Gastrocnemius medialis (tissue), 4 donors: Measurements from ENCODE around the gene GPR142. TPM values are rescaled to one million over a fixed set of nuclear protein-coding genes. Genes with fewer than 3 reads are reported as not detected.
A peak's percentile ranks its signal among the peaks of the same experiment; 100 is the strongest.

Experiments used
- ATAC-seq, 2 donors: fragments of 150-250 bp; one replicate each; pipeline ENCODE4 v1.9.1; 2016
- DNase-seq, 2 donors: peaks; one replicate each; pipeline ENCODE4 v3.0.0-alpha.2; 2019
- H3K27ac ChIP-seq, 4 donors: fragments of 200-600 bp; sonication (generic); 1 replicate in 1 of 4; 2 replicates in 3 of 4; pipeline ENCODE4 v1.5.1; 2016 to 2018; ENCODE audit warnings: mild to moderate bottlenecking in 2 of 4, moderate library complexity in 1 of 4
- H3K27me3 ChIP-seq, 3 donors: fragments of 200-600 bp; sonication (generic) in 2 of 3; 1 replicate in 1 of 3; 2 replicates in 2 of 3; pipeline versions ENCODE4 v1.5.1 to v1.6.0; 2016 to 2019; ENCODE audit warnings: mild to moderate bottlenecking in 1 of 3, moderate library complexity in 1 of 3
- H3K36me3 ChIP-seq, 2 donors: fragments of 200-600 bp; sonication (generic) in 1 of 2; one replicate each; pipeline ENCODE4 v1.5.1; 2017 to 2018
- H3K4me1 ChIP-seq, 2 donors: fragments of 200-600 bp; sonication (generic) in 1 of 2; one replicate each; pipeline ENCODE4 v1.5.1; 2016 to 2017; ENCODE audit warnings: mild to moderate bottlenecking in 2 of 2
- H3K4me3 ChIP-seq, 4 donors: fragments of 200-600 bp; sonication (generic) in 3 of 4; 1 replicate in 1 of 4; 2 replicates in 3 of 4; pipeline ENCODE4 v1.5.1; 2016 to 2019; ENCODE audit warnings: mild to moderate bottlenecking in 2 of 4
- H3K9me3 ChIP-seq, 3 donors: fragments of 200-600 bp; sonication (generic) in 2 of 3; 1 replicate in 1 of 3; 2 replicates in 2 of 3; pipeline ENCODE4 v1.5.1; 2016 to 2019
- POLR2A ChIP-seq, 2 donors: fragments of 450-650 bp; IDR thresholded peaks; one replicate each; pipeline ENCODE4 v1.6.1; 2017; ENCODE audit warnings: antibody characterized with exemption in 2 of 2, mild to moderate bottlenecking in 2 of 2, moderate library complexity in 2 of 2
- in situ Hi-C, 4 donors: fragments of 200-750 bp; cut with MboI; loops; one replicate each; pipeline versions ENCODE4 v1.15.0 to v1.8.0; 2017; ENCODE audit warnings: low sequenced_read_pairs in 4 of 4
- intact Hi-C: fragments of 100-400 bp; cut with DNase I; formaldehyde crosslinking; loops from one replicate; pipeline ENCODE4 v1.15.1; 2023; ENCODE audit warnings: low total_unique reads
- total RNA-seq, 4 donors: library from RNA; depleted of rRNA; stranded (reverse); fragments of >200 nt; gene quantifications; one replicate each; pipeline versions ENCODE4 v1.1.0 to v1.2.3, GENCODE V29; 2016
- TF ChIP-seq, protein P1 (sequence below), 5 experiments: fragments of 450-650 bp in 3 of 5; fragments of 200-600 bp in 2 of 5; sonication (generic) in 2 of 5; IDR thresholded peaks in 4 of 5; conservative IDR thresholded peaks in 1 of 5; 1 replicate in 4 of 5; 2 replicates in 1 of 5; pipeline ENCODE4 v1.5.1; 2016 to 2019; ENCODE audit warnings: antibody characterized with exemption in 5 of 5, mild to moderate bottlenecking in 3 of 5, moderate library complexity in 3 of 5

GPR142 gene
- total RNA-seq, 4 donors from 2014 or later = not detected

DNA sequence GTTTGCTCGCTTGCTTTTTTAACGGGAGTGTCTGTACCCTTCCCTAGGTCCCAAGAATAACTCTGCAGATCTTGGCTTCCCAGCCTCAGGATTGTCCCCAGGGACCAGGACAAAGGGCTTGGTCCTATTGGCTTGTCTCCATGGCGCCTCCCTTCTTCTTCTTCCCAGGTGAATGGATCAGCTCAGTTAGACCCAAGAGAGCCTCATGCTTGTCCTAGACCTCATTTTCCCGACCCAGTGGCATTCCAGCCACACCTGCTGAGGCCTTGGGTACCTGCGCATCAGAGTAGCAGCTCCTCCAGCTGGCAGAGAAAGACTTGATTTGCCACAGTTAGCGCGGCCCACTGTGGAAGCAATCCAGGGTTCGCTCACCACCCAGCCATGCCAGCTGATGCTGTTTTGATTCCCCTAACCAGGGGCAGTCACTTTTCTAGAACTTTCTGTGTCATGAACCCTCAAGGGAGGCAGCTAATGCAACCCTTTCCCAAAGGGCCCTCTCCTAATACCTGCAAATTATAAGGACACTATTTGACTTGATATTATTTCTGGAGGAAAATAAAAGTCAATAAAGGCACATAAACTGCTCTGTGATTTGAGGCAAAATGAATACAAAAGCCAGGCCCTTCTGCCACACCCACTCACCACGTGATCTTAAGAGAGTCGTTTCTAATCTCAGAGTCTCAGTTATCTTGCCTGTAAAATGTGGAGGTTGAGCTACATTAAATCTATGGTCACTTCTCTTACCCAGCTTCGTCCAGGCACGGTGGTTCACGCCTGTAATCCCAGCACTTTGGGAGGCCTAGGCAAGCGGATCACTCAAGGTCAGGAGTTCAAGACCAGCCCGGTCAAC lies 13.9 kb downstream of the GPR142 start:
- ATAC-seq = no peak
- Histone ChIP-seq H3K9me3 (no peaks in the 10 kb centered on the region), H3K27me3 (no peaks in the 10 kb centered on the region), H3K36me3 (no peaks in the 10 kb centered on the region), H3K4me3 (no peak overlapping the region), H3K27ac (peak overlapping the region; percentile 94 to 97 (median 96)), H3K4me1 (peaks cover 20 to 24% of the 10 kb centered on the region in 2 donors)
- peak in 1 of 2 donors; percentile 47 for DNase-seq
- in situ Hi-C loops = loop anchor here in 1 of 4 donors (25.0 kb wide), 1 partner anchor 481 kb away; the partner anchor contains the start of genes FDXR and GRIN2C
- intact Hi-C loops = loop anchor here (1.0 to 10.0 kb wide), 2 partner anchors 73 to 394 kb away; partner anchors contain the start of gene NAT9
- no peak for TF ChIP-seq POLR2A (IDR thresholded peaks at IDR 0.05)
- TF ChIP-seq, protein P1, sequence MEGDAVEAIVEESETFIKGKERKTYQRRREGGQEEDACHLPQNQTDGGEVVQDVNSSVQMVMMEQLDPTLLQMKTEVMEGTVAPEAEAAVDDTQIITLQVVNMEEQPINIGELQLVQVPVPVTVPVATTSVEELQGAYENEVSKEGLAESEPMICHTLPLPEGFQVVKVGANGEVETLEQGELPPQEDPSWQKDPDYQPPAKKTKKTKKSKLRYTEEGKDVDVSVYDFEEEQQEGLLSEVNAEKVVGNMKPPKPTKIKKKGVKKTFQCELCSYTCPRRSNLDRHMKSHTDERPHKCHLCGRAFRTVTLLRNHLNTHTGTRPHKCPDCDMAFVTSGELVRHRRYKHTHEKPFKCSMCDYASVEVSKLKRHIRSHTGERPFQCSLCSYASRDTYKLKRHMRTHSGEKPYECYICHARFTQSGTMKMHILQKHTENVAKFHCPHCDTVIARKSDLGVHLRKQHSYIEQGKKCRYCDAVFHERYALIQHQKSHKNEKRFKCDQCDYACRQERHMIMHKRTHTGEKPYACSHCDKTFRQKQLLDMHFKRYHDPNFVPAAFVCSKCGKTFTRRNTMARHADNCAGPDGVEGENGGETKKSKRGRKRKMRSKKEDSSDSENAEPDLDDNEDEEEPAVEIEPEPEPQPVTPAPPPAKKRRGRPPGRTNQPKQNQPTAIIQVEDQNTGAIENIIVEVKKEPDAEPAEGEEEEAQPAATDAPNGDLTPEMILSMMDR (IDR thresholded peaks at IDR 0.05 in 4 of 5, conservative IDR thresholded peaks at IDR 0.05 in 1 of 5) = no peak

DNA sequence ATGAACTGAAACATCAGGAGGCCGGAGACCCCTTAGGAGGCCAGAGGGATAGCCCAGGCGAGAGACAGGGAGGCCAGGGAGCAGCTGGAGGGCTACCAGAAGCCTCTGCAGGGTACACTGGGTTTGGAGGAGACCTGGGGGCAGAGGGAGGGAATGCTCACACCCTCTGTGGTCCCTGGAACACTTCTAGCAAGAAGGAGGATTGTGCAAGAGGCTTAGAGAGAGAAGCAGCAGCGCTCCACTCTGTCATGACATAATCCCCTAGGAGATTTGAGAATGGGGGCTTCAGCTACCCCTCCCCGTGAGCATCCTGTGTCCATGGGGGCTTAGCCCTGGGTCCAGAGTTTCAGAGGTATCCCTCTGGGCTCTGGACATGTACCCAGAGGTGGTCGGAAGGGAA lies 15.8 kb downstream of the GPR142 start:
- no peak overlapping the region for H3K4me3 ChIP-seq
- in situ Hi-C loops = loop anchor here in 1 of 4 donors (25.0 kb wide), 1 partner anchor 479 kb away; the partner anchor contains the start of genes FDXR and GRIN2C
- intact Hi-C loops = loop anchor here (10.0 kb wide), 1 partner anchor 392 kb away; the partner anchor contains the start of gene NAT9
- peaks cover 35 to 44% of the 10 kb centered on the region in 2 donors for H3K4me1 ChIP-seq
- TF ChIP-seq POLR2A (IDR thresholded peaks at IDR 0.05) = no peak
- TF ChIP-seq, protein P1 (IDR thresholded peaks at IDR 0.05 in 4 of 5, conservative IDR thresholded peaks at IDR 0.05 in 1 of 5) = no peak
- no peaks in the 10 kb centered on the region for H3K36me3 ChIP-seq
- no peak overlapping the region for H3K27ac ChIP-seq
- H3K27me3 ChIP-seq = no peaks in the 10 kb centered on the region
- H3K9me3 ChIP-seq = no peaks in the 10 kb centered on the region
- ATAC-seq = no peak
- DNase-seq = no peak

DNA sequence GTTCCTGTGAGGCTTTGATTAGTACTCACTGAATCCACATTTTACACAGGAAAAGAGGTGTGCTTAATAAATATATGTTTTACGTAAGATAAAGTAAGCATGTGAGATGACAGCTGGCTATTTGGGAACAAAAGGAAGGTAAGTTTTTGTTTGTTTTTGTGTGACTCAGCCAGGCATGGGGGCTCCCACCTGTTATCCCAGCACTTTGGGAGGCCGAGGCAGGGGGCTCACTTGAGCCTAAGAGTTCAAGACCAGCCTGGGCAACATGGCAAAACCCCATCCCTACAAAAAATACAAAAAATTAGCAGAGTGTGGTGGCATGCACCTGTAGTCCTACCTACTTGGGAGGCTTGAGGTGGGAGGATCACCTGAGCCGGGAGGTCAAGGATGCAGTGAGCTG lies 17.9 kb downstream of the GPR142 start:
- Histone ChIP-seq H3K4me1 (peaks cover 35 to 38% of the 10 kb centered on the region in 2 donors), H3K27ac (no peak overlapping the region), H3K9me3 (no peaks in the 10 kb centered on the region), H3K4me3 (no peak overlapping the region), H3K27me3 (no peaks in the 10 kb centered on the region), H3K36me3 (no peaks in the 10 kb centered on the region)
- TF ChIP-seq POLR2A (IDR thresholded peaks at IDR 0.05) = no peak
- TF ChIP-seq, protein P1 (IDR thresholded peaks at IDR 0.05 in 4 of 5, conservative IDR thresholded peaks at IDR 0.05 in 1 of 5) = no peak
- intact Hi-C loops = loop anchor here (5.0 to 10.0 kb wide), 2 partner anchors 127 to 390 kb away; partner anchors contain the start of gene NAT9
- DNase-seq (no peak), ATAC-seq (no peak)
- in situ Hi-C loops = loop anchor here in 1 of 4 donors (25.0 kb wide), 1 partner anchor 477 kb away; the partner anchor contains the start of genes FDXR and GRIN2C

DNA sequence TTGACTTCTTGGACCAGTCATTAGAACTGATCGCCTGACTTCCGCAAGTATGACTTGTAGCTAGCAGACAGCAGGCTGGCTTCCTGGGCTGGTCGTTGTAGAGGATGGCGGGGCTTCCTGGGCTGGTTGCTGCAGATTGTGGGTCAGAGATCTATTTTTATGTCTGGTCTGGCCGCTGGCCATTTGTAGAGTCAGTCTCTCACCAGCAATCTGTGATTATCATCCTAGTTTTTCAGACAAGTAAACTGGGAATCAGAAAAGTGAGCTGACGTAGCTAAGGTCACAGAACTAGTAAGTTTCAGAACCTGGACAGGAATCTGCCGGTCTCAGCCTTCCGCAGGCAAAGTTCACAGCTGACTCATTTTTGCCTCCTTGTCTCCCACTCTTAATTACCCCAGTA lies 19.1 kb downstream of the GPR142 start:
- peaks cover 27 to 32% of the 10 kb centered on the region in 2 donors for H3K4me1 ChIP-seq
- no peaks in the 10 kb centered on the region for H3K9me3 ChIP-seq
- peak; percentile 60 to 84 for DNase-seq
- peak; percentile 86 to 93 for ATAC-seq
- intact Hi-C loops (loop anchor here (5.0 to 10.0 kb wide), 2 partner anchors 126 to 388 kb away; partner anchors contain the start of gene NAT9), in situ Hi-C loops (loop anchor here in 1 of 4 donors (25.0 kb wide), 1 partner anchor 476 kb away; the partner anchor contains the start of genes FDXR and GRIN2C)
- TF ChIP-seq, protein P1 (IDR thresholded peaks at IDR 0.05 in 4 of 5, conservative IDR thresholded peaks at IDR 0.05 in 1 of 5) = no peak
- no peak for TF ChIP-seq POLR2A (IDR thresholded peaks at IDR 0.05)
- H3K4me3 ChIP-seq = no peak overlapping the region
- peak overlapping the region; percentile 70 to 80 (median 75) for H3K27ac ChIP-seq
- no peaks in the 10 kb centered on the region for H3K36me3 ChIP-seq
- H3K27me3 ChIP-seq = no peaks in the 10 kb centered on the region
